ENCODE results near the gene PACSIN2.
"Not testable (repeated sequence)": the region's sequence is repeated elsewhere in the genome, so short reads cannot be mapped to it uniquely, and the experiment has no call there.

PACSIN2 gene

GRCh38 chr22:42942351-42942750 is 72.6 kb downstream of the PACSIN2 start:
- DNase-seq, result no peak

DNA sequence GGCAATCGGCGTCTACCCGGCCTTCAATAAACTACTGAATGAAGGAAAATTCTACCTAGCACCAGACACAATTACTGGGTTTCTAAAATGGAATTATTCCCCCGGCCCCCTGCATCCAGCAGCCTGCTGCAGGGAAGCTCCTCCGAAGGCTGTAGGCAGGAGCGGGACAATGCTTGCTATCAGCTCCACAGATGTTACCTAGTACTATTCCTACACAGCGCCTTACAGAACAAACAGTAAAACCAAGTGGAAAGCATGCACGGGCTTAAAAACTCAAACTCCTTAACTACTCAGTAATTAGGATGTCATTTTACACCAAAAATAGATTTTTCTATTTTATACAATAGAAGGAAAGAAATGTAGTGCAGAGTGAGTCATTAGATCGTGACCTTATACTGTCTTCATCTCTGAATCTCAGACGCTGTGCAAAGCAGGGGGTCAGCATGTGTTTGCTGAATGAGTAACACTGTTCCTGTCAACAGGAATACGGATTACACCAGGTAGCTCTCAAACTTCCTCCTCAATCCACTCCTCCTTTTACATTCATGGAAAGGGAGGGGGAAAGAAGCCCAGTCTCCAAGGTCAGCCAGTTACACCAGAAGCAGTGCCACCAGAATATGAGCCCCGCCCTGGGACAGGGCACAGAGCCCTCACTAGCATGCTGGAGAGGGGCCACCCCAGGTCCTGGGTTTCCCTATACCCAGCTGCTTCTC is 74.9 kb downstream of the PACSIN2 start:
- no peak for DNase-seq

- DNase-seq, result no peak
Observed at GRCh38 chr22:42939451-42939881, 75.5 kb downstream of the PACSIN2 start.

GRCh38 chr22:42938976-42939375 is 76.0 kb downstream of the PACSIN2 start:
- no peak for DNase-seq

GRCh38 chr22:42938449-42938848 is 76.5 kb downstream of the PACSIN2 start:
- no peak for DNase-seq

DNA sequence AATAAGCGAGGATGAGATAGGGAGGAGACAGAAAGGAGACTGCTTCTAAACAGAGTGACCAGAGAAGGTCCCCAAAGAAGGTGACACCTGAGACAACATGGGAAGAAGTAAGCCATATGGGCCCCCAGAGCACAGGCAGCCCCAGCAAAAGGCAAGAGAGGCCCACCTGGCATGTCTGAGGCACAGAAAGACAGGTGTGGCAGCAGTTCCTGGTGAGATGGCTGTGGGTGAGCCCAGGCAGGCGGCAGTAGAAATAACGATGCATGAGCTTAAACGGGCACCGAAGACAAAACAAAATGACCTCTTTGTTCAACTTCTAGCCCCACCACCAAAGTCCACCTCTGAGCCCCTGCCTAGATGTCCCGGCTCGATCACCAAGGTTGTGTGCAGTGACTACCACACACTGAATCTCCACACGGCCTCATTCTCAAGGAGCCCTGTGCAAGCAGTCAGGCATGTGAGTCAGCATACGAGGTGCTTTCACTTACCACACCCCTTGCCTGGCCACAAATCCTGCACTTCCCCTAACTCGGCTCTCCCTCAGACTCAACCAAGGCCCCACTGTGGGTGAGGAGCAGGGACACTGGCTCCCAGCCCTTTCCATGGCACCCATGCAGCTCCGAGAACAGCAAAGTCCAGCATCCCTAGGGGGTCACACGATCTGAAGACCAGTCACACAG is 77.6 kb downstream of the PACSIN2 start:
- DNase-seq, result peak; percentile 65

GRCh38 chr22:42936680-42937079 is 78.3 kb downstream of the PACSIN2 start:
- DNase-seq, result not testable (repeated sequence)

GRCh38 chr22:42934338-42934737 is 80.6 kb downstream of the PACSIN2 start:
- no peak for DNase-seq

DNA sequence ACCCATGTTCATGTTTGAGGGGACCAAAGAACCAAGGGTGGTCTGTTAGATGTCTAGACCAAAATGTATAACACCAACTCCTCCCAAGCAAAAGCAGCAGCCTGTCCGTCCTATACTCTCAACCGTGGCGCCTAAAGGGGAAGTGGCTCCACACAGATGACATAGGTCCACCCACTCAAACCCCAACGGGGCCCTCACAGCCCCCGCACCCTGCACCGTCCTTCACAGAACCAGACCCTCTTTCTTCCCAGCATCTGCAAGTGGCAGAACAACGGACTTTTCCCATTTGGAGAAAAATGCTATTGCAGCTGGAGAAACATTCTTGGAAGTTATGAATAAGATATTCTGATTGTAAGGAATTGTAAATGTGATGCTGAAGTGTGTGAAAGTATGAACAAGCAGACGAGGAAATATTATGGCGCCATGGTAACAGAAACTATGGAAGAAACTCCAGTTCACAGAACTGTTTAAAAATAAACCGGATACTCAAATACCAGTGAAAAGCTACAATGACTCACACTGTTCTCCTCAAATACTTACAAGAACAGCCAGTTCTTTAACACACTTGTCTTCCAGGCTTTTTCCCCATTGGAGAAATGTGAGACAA is 81.4 kb downstream of the PACSIN2 start:
- DNase-seq, result peak; percentile 66

DNA sequence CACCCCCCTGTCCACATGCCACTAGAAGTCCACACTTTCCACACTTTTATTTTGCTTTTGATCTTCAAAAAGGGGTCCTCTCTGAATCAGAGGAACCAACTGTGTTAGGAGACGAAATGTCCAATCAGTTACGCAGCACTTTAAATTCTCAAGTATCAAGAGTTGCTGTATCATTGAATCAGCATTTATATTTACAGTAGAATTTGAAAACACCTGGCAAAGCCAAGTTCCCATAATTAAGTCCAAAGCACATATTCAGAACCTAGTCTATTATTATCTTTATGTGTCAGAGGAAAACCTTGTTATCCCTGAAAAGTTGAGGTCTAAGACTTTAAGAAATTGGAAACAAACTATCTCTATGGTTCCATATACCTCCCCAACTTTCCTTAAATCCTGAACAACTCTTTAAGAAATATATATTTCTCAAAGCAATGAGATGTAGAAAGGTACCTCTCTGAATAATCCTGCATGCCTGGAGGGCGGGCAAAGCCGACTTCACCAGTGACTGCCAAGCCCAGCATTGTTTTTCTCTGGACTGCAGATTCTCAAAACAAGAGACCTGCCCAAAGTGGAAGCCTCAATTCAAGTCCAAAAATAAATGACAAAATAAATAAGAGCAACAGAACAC is 82.0 kb downstream of the PACSIN2 start:
- no peak for DNase-seq

DNA sequence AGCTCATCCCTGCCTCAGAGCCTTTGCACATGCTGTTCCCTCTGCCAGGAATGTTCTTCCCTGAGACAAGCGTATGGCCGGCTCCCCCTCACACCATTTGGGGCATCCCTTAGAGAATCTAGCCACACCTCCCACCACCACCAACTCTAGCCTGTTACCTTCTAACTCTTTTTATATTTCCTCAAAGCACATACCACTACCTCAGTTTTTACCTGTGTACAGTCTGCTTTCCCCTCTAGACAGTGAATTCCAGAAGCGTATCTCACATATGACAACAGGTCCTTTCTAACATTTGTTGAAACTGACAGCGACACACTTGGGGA is 82.8 kb downstream of the PACSIN2 start:
- DNase-seq, result no peak

- no peak for DNase-seq
Observed at GRCh38 chr22:42931421-42932196, 83.3 kb downstream of the PACSIN2 start.

DNA sequence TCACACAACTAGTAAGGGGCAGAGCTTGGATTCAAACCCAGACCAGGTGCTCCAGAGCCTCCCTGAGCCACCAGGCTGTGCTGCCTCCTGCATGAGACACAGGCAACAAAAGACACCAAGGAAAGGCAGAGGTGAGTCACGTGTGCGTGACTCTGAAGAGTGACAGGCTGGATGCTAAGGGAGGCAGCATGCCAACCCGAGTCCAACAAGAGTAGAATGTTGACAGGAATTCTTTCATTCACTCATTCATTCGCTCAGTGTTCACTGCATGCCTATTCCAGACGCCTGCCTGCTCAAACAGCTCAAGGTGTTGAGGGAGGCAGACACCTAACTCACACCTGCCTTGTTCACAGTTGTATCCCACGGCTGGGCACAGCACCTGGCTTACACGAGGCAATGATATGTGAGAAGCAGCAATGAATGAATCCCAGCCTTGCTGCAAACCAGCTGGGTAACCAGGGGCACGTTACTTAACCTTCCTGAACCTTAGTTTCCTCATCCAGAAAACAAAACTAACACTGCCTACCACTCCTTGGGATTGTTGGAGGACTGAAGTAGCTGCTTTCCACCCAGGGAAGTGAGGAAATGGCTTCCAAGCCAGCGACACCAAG is 84.0 kb downstream of the PACSIN2 start:
- no peak for DNase-seq

GRCh38 chr22:42929838-42930155 is 85.2 kb downstream of the PACSIN2 start:
- no peak for DNase-seq

DNA sequence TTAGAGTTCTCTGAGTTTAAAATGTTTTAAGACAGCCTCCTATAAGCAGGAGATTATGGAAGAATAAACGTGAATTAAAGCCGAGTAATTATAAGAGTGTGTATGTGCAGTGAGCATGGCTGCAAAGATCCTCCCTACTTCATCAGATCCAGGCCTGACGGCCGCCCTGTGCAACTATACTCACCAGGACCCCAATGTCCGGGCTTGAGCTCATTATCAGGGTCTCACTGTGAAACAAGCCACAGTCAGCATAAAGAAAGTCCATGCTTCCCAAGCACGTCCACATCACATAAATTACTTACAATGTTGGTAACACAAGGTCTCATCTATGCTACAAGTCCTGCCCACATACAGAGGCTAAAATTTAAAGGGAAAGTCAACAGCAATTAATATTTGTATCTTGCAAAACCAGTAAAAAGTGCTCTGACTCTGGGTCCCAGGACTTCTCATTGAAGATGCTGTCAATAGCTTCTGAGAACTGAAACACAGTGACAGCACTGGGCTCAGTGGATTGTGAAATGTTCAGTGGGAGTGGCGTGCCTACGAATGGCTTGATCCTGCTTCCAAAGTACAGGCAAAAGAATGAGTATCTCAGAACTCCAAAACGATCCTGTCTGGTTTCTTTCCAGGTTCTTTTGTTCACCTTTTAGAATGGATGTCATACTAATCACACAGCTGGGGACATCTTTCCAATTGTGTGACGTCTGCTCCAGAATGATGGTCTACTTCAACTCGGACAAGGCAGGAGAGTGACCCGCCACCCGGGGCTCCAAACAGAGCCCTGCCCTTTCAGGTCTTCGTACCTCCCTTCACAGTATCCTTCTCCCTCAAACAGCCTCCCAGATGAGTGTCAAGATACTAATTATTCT is 85.7 kb downstream of the PACSIN2 start:
- DNase-seq, result no peak

GRCh38 chr22:42927966-42928365 is 87.0 kb downstream of the PACSIN2 start:
- DNase-seq, result no peak

GRCh38 chr22:42926768-42927167 is 88.2 kb downstream of the PACSIN2 start:
- DNase-seq, result no peak

DNA sequence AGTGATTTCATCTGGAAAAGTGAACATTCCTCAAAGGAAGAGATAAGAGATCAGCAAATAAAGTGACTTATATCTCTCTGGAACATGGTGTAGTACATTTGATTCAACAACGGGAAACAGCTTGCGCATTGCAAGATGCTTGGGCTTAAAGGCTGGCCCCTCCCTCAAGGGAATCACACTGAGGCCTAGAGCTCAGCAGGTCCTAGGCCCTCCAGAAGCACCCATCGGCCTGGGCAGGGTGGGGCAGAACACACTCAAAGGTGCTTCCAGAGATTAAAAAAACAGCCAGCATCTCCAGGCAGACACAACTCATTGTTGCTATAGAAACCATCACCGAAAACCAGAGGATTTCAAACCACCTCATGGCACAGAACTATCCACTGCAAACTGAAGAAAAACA is 88.8 kb downstream of the PACSIN2 start:
- no peak for DNase-seq

- DNase-seq, result no peak
Observed at GRCh38 chr22:42925598-42925997, 89.4 kb downstream of the PACSIN2 start.

DNA sequence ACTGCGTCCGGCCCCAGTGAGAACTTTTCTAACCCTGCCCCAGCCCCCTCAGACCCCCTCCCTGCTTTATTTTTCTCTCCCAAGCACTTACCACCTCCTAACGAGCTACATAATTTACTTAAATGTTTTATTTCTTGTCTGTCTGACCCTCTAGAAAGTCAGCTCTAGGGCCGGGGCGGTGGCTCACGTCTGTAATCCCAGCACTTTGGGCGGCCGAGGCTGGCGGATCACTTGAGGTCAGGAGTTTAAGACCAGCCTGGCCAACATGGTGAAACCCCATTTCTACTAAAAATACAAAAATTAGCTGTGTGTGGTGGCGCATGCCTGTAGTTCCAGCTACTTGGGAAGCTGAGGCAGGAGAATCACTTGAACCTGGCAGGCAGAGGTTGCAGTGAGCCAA is 89.9 kb downstream of the PACSIN2 start:
- not testable (repeated sequence) for DNase-seq

DNA sequence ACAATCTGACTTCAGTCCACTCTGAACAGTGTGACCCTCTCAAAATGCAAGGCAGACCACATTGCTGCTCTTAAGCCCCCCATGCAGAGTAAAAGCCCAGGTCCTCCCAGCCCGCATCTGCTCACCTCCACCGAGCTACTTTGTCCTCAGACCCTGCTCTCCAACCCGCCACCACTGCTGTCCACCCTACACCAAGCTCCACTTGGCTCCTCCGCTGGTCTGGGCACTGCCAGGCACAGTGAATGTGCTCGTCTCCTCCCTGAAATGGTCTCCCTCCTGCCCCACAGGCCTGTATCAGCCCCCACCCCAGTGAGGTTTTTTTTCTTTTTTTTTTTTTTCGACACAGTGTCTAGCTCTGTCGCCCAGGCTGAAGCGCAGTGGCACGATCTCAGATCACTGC is 90.5 kb downstream of the PACSIN2 start:
- DNase-seq, result no peak
